K562 (cell line): Measurements from ENCODE around the gene MYH15. TPM values are rescaled to one million over a fixed set of nuclear protein-coding genes. Genes with fewer than 3 reads are reported as not detected.

Source experiments
- ATAC-seq: fragments of 200-7000 bp; cut with Tn5 transposase; 3 replicates; pipeline ENCODE4 v1.9.1; 2020; ENCODE audit warnings: moderate library complexity
- BruUV-seq: library from RNA; stranded (reverse); fragments of 400-500 nt; replicated peaks from 2 replicates; lab custom pipeline; 2021; lab: Mats Ljungman, UMichigan
- CTCF ChIA-PET: fragments of 300-600 bp; formaldehyde crosslinking; extraction: SDS; loops from one replicate; lab custom pipeline; 2021; ENCODE audit warnings: low intra/inter-chr PET ratio; lab: Yijun Ruan, JAX
- POLR2A ChIA-PET: fragments of 300-600, 350-650 bp; sonication (Branson Sonifier 250); formaldehyde crosslinking; extraction: SDS; loops from one replicate; lab custom pipeline; 2021; ENCODE audit warnings: antibody characterized with exemption, inconsistent platforms; lab: Yijun Ruan, JAX
- DNase-seq, 4 experiments: peaks; one replicate each; pipeline versions ENCODE4 v3.0.0 to v3.0.0-alpha.2; 2011 to 2018; ENCODE audit warnings: low spot score in 3 of 4, mixed read lengths in 3 of 4; ENCODE audit errors: extremely low read depth in 1 of 4
- FAIRE-seq: peaks from 2 replicates; lab custom pipeline; 2011; peaks lifted over from hg19 to GRCh38; lab: Jason Lieb, UNC
- H2AFZ ChIP-seq: 2 replicates; pipeline ENCODE4 v1.6.0; 2011; ENCODE audit warnings: low read depth, low read length, control low read depth, inconsistent platforms
- H3K27ac ChIP-seq: fragments of 200-600 bp; 3 replicates; pipeline ENCODE4 v1.8.0; 2011; ENCODE audit warnings: low read depth, mild to moderate bottlenecking, control low read depth, inconsistent platforms, low read length, moderate library complexity, mixed read lengths; ENCODE audit errors: extremely low read depth
- H3K27me3 ChIP-seq, 2 experiments: fragments of 300-600 bp in 1 of 2; 2 replicates in 1 of 2; 3 replicates in 1 of 2; pipeline versions ENCODE4 v1.6.0 to v1.8.0; 2011; ENCODE audit warnings: inconsistent platforms in 2 of 2, low read length in 2 of 2, mild to moderate bottlenecking in 1 of 2, mixed read lengths in 1 of 2, moderate library complexity in 1 of 2; ENCODE audit not compliant: control insufficient read depth in 2 of 2, insufficient read depth in 2 of 2
- H3K36me3 ChIP-seq: fragments of 300-600 bp; 3 replicates; pipeline ENCODE4 v1.8.0; 2011; ENCODE audit warnings: mild to moderate bottlenecking, low read length, inconsistent platforms; ENCODE audit not compliant: control insufficient read depth, insufficient read depth
- H3K4me1 ChIP-seq, 2 experiments: fragments of 200-600 bp in 1 of 2; replicated peaks in 1 of 2; 2 replicates in 1 of 2; 3 replicates in 1 of 2; pipeline versions ENCODE4 v1.5.1 to v1.8.0; 2011; ENCODE audit warnings: inconsistent platforms in 2 of 2, low read length in 2 of 2, mild to moderate bottlenecking in 1 of 2, mixed read lengths in 1 of 2, moderate library complexity in 1 of 2; ENCODE audit not compliant: control insufficient read depth in 2 of 2, insufficient read depth in 2 of 2
- H3K4me2 ChIP-seq: 2 replicates; pipeline ENCODE4 v1.6.1; 2011; ENCODE audit warnings: low read length, control low read depth, inconsistent platforms, mixed read lengths; ENCODE audit not compliant: insufficient read depth
- H3K4me3 ChIP-seq: fragments of 200-600 bp; sonication (generic), shearing (Covaris generic); 2 replicates; pipeline ENCODE4 v1.5.1; 2016; ENCODE audit warnings: control low read depth, inconsistent platforms
- H3K79me2 ChIP-seq: fragments of 200-600 bp; 3 replicates; pipeline ENCODE4 v1.8.0; 2011; ENCODE audit warnings: low read length, inconsistent platforms; ENCODE audit not compliant: control insufficient read depth, insufficient read depth
- H3K9ac ChIP-seq, 2 experiments: 2 replicates each; pipeline versions ENCODE4 v1.6.0 to v1.6.1; 2011; ENCODE audit warnings: low read depth in 2 of 2, low read length in 2 of 2, control low read depth in 1 of 2, inconsistent platforms in 1 of 2, mild to moderate bottlenecking in 1 of 2, mixed read lengths in 1 of 2; ENCODE audit not compliant: insufficient read depth in 1 of 2
- H3K9me1 ChIP-seq: one replicate; pipeline ENCODE4 v1.6.0; 2011; ENCODE audit warnings: inconsistent platforms, mild to moderate bottlenecking, low read length, moderate library complexity; ENCODE audit not compliant: control insufficient read depth, insufficient read depth
- H3K9me3 ChIP-seq: replicated peaks from 2 replicates; pipeline ENCODE4 v1.5.1; 2011; ENCODE audit warnings: low read depth, low read length, inconsistent platforms; ENCODE audit not compliant: control insufficient read depth, insufficient read depth
- H4K20me1 ChIP-seq: replicated peaks from 2 replicates; pipeline ENCODE4 v1.6.1; 2011; ENCODE audit warnings: low read length, inconsistent platforms, mixed read lengths; ENCODE audit not compliant: control insufficient read depth, insufficient read depth
- CBFA2T2 ChIP-seq: fragments of 450-650 bp; conservative IDR thresholded peaks from 2 replicates; pipeline ENCODE4 v1.6.1; 2017; ENCODE audit warnings: mild to moderate bottlenecking
- CTCF ChIP-seq, 3 experiments: IDR thresholded peaks in 2 of 3; conservative IDR thresholded peaks in 1 of 3; 2 replicates each; pipeline ENCODE4 v1.5.1; 2011 to 2012; ENCODE audit warnings: low read length in 3 of 3, mild to moderate bottlenecking in 3 of 3, control low read depth in 2 of 3, improper control_type of control experiment in 1 of 3, inconsistent platforms in 1 of 3, low read depth in 1 of 3, mixed read lengths in 1 of 3, moderate library complexity in 1 of 3; ENCODE audit not compliant: insufficient read depth in 2 of 3
- HINFP ChIP-seq: fragments of 450-650 bp; conservative IDR thresholded peaks from 2 replicates; pipeline ENCODE4 v1.6.1; 2016; ENCODE audit warnings: missing genetic modification characterization, low read depth, mild to moderate bottlenecking, control low read depth, missing compliant biosample characterization
- LCOR ChIP-seq: sonication (generic); formaldehyde crosslinking; IDR thresholded peaks from 2 replicates; pipeline ENCODE4 v1.8.0; 2022; ENCODE audit warnings: mild to moderate bottlenecking, missing genetic modification reagents
- LEF1 ChIP-seq: fragments of 450-650 bp; IDR thresholded peaks from 2 replicates; pipeline ENCODE4 v1.6.1; 2016; ENCODE audit warnings: mild to moderate bottlenecking
- MTA1 ChIP-seq: fragments of 450-650 bp; IDR thresholded peaks from 2 replicates; pipeline ENCODE4 v1.6.1; 2017; ENCODE audit warnings: borderline replicate concordance
- SMARCE1 ChIP-seq: fragments of 450-650 bp; IDR thresholded peaks from 2 replicates; pipeline ENCODE4 v1.7.1; 2016; ENCODE audit warnings: mild to moderate bottlenecking
- STAT6 ChIP-seq: sonication (generic); formaldehyde crosslinking; IDR thresholded peaks from 2 replicates; pipeline ENCODE4 v1.8.1; 2023; ENCODE audit warnings: mild to moderate bottlenecking, missing genetic modification reagents
- ZC3H11A ChIP-seq: IDR thresholded peaks from 2 replicates; pipeline ENCODE4 v1.6.1; 2012; ENCODE audit warnings: low read depth, low read length, improper control_type of control experiment
- ZNF175 ChIP-seq: fragments of 200-800 bp; sonication (Bioruptor generic); IDR thresholded peaks from 2 replicates; pipeline ENCODE4 v1.6.1; 2016; ENCODE audit warnings: low read depth, mild to moderate bottlenecking, missing genetic modification characterization, missing compliant biosample characterization
- ZNF699 ChIP-seq: fragments of 250-450 bp; sonication (Bioruptor Pico); IDR thresholded peaks from 2 replicates; pipeline ENCODE4 v1.8.0; 2021; ENCODE audit warnings: mild to moderate bottlenecking, moderate library complexity; ENCODE audit not compliant: insufficient replicate concordance
- ZNF764 ChIP-seq: fragments of 250-450 bp; sonication (Bioruptor Pico); IDR thresholded peaks from 2 replicates; pipeline ENCODE4 v1.4.0; 2020; ENCODE audit warnings: low read depth, mild to moderate bottlenecking, moderate library complexity
- WGBS: fragments of 100-300 bp; shearing (Covaris generic); methylation state at CpG from one replicate; pipeline ENCODE4 v1.1.6; 2016; ENCODE audit warnings: low coverage, mixed read lengths; ENCODE audit not compliant: insufficient coverage; ENCODE audit errors: missing lambda C conversion rate; 5-methylcytosine and 5-hydroxymethylcytosine counted together
- in situ Hi-C: fragments of 300-500 bp; cut with MboI; formaldehyde crosslinking; loops from 4 replicates; pipeline ENCODE4 v1.15.0; 2018; ENCODE audit warnings: inconsistent platforms, mixed read lengths
- intact Hi-C: fragments of 100-400 bp; cut with micrococcal nuclease; formaldehyde crosslinking; loops from 2 replicates; pipeline ENCODE4 v1.14.2; 2022
- polyA plus RNA-seq, 8 experiments: library from polyadenylated mRNA; depleted of rRNA in 4 of 8; stranded (reverse) in 5 of 8; unstranded in 3 of 8; fragments of >200 nt; fragmentation: Nextera tagmentation in 2 of 8; fragmentation: Illumina TruSeq in 1 of 8; extraction: Ambion mirVana in 2 of 8; extraction: Trizol in 1 of 8; gene quantifications; 2 replicates each; pipeline versions ENCODE4 v1.2.1 to v1.2.3, GENCODE V29; 2011 to 2014; ENCODE audit warnings: inconsistent platforms in 1 of 8, missing spikeins in 1 of 8
- total RNA-seq, 7 experiments: library from RNA; depleted of rRNA in 6 of 7; stranded (reverse); fragments of >200 nt in 6 of 7; fragmentation: Illumina TruSeq in 2 of 7; extraction: Trizol in 2 of 7; gene quantifications; 2 replicates each; pipeline versions ENCODE4 v1.2.1 to v1.2.3, GENCODE V29; 2011 to 2021; ENCODE audit warnings: low replicate concordance in 1 of 7

The MYH15 gene
- total and polyA plus RNA-seq, 9 of the 15 experiments (the other 6 are each of a cell fraction or from before 2014, with no cell fraction given): 0.03 to 0.29 (median 0.12) TPM

- Histone ChIP-seq H3K36me3 (no peaks in the 10 kb centered on the region), H3K4me1 (no peaks in the 10 kb centered on the region), H2AFZ (no peak overlapping the region), H3K27me3 (no peaks in the 10 kb centered on the region), H3K9me3 (no peaks in the 10 kb centered on the region), H3K27ac (no peak overlapping the region), H4K20me1 (no peaks in the 10 kb centered on the region), H3K9me1 (no peaks in the 10 kb centered on the region), H3K4me3 (no peak overlapping the region), H3K79me2 (no peaks in the 10 kb centered on the region), H3K9ac (no peak overlapping the region), H3K4me2 (no peak overlapping the region)
- intact Hi-C loops (no loop called here), in situ Hi-C loops (no loop called here)
- 10% methylated on average over 1 of the region's 1 CpG for WGBS
- ATAC-seq (no peak), FAIRE-seq (no peak), DNase-seq (no peak)
- ChIA-PET CTCF (no interaction called here), POLR2A (no interaction called here)
- BruUV-seq: no TSS peak
- TF ChIP-seq STAT6: no peak
- TF ChIP-seq CBFA2T2: no peak
- no peak for TF ChIP-seq ZNF175 (CRISPR knock-in tag)
- no peak for TF ChIP-seq ZNF699 (CRISPR knock-in tag)
- TF ChIP-seq ZC3H11A: no peak
- no peak for TF ChIP-seq HINFP
- TF ChIP-seq LEF1: no peak
- TF ChIP-seq ZNF764 (CRISPR knock-in tag): no peak
- no peak for TF ChIP-seq MTA1
- no peak for TF ChIP-seq SMARCE1
- no peak for TF ChIP-seq LCOR
- no peak for TF ChIP-seq CTCF (IDR thresholded peaks at IDR 0.05 in 2 of 3, conservative IDR thresholded peaks at IDR 0.05 in 1 of 3; ENCODE audit: insufficient read depth in 2 of 3, low read depth in 1 of 3, low read length in 3 of 3)
Measured at GRCh38 chr3:108430540-108430939, 79.9 kb downstream of the MYH15 start.
